Hematopoietic multipotent progenitor cell treated with erythropoietin and hydrocortisone succinate and interleukin-3 and kit ligand, for 4 days (in vitro differentiated cells): Measurements from ENCODE around the gene LCP2.
A peak's percentile ranks its signal among the peaks of the same experiment; 100 is the strongest.

ENCODE experiments used
- DNase-seq: peaks from one replicate; pipeline ENCODE4 v3.0.0-alpha.2; 2015

LCP2 gene

GRCh38 chr5:170294556-170294955, 3.0 kb downstream of the LCP2 start:
- peak; percentile 63 for DNase-seq

GRCh38 chr5:170294057-170294456, 3.5 kb downstream of the LCP2 start:
- no peak for DNase-seq

GRCh38 chr5:170293273-170293672, 4.3 kb downstream of the LCP2 start:
- DNase-seq = peak; percentile 96

- DNase-seq = no peak
Measured at GRCh38 chr5:170292179-170293104, 5.1 kb downstream of the LCP2 start.

GRCh38 chr5:170290498-170290897, 7.1 kb downstream of the LCP2 start:
- DNase-seq = peak; percentile 50

GRCh38 chr5:170289764-170290163, 7.8 kb downstream of the LCP2 start:
- no peak for DNase-seq

- no peak for DNase-seq
Measured at GRCh38 chr5:170289121-170289520, 8.5 kb downstream of the LCP2 start.

GRCh38 chr5:170288551-170288950, 9.0 kb downstream of the LCP2 start:
- no peak for DNase-seq

- DNase-seq = no peak
Measured at GRCh38 chr5:170288151-170288550, 9.4 kb downstream of the LCP2 start.

- peak; percentile 44 for DNase-seq
Measured at GRCh38 chr5:170287532-170287931, 10.0 kb downstream of the LCP2 start.

GRCh38 chr5:170286386-170286925, 11.1 kb downstream of the LCP2 start:
- DNase-seq = no peak

- peak; percentile 51 for DNase-seq
Measured at GRCh38 chr5:170285181-170285580, 12.4 kb downstream of the LCP2 start.

GRCh38 chr5:170284231-170284630, 13.3 kb downstream of the LCP2 start:
- DNase-seq = no peak

GRCh38 chr5:170283296-170283695, 14.3 kb downstream of the LCP2 start:
- DNase-seq = peak; percentile 40

- DNase-seq = no peak
Measured at GRCh38 chr5:170280011-170280493, 17.5 kb downstream of the LCP2 start.

GRCh38 chr5:170279459-170279817, 18.1 kb downstream of the LCP2 start:
- DNase-seq = no peak

GRCh38 chr5:170278611-170279458, 18.7 kb downstream of the LCP2 start:
- peak; percentile 99 for DNase-seq

- peak; percentile 62 for DNase-seq
Measured at GRCh38 chr5:170277867-170278281, 19.7 kb downstream of the LCP2 start.

GRCh38 chr5:170276140-170276539, 21.4 kb downstream of the LCP2 start:
- DNase-seq = peak; percentile 56

GRCh38 chr5:170275376-170275994, 22.1 kb downstream of the LCP2 start:
- DNase-seq = peak; percentile 27

GRCh38 chr5:170273968-170274710, 23.4 kb downstream of the LCP2 start:
- DNase-seq = peak; percentile 88
